Measurements from ENCODE around the gene LYZL1. TPM values are rescaled to one million over a fixed set of nuclear protein-coding genes. Genes with fewer than 3 reads are reported as not detected.
"Not testable (repeated sequence)": the region's sequence is repeated elsewhere in the genome, so short reads cannot be mapped to it uniquely, and the experiment has no call there.

LYZL1 gene
- total and polyA plus RNA-seq, 2 donors (not counting 1 experiment from before 2014, with no cell fraction given), result not detected

GRCh38 chr10:29280488-29280840, 8.4 kb upstream of the LYZL1 start:
- no peak for TF ChIP-seq EZH2 (IDR thresholded peaks at IDR 0.05; ENCODE audit: low read length, missing control alignments)
- TF ChIP-seq, protein P1, sequence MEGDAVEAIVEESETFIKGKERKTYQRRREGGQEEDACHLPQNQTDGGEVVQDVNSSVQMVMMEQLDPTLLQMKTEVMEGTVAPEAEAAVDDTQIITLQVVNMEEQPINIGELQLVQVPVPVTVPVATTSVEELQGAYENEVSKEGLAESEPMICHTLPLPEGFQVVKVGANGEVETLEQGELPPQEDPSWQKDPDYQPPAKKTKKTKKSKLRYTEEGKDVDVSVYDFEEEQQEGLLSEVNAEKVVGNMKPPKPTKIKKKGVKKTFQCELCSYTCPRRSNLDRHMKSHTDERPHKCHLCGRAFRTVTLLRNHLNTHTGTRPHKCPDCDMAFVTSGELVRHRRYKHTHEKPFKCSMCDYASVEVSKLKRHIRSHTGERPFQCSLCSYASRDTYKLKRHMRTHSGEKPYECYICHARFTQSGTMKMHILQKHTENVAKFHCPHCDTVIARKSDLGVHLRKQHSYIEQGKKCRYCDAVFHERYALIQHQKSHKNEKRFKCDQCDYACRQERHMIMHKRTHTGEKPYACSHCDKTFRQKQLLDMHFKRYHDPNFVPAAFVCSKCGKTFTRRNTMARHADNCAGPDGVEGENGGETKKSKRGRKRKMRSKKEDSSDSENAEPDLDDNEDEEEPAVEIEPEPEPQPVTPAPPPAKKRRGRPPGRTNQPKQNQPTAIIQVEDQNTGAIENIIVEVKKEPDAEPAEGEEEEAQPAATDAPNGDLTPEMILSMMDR (conservative IDR thresholded peaks at IDR 0.05 in 1 of 2, IDR thresholded peaks at IDR 0.05 in 1 of 2; ENCODE audit: low read depth in 1 of 2, low read length in 2 of 2), result no peak
- no peaks in the 10 kb centered on the region for H3K4me1 ChIP-seq (ENCODE audit: control insufficient read depth, extremely low read depth, insufficient read depth, low read length)
- no peaks in the 10 kb centered on the region for H3K36me3 ChIP-seq (ENCODE audit: control insufficient read depth, insufficient read depth, low read length)
- H4K20me1 ChIP-seq (ENCODE audit: control insufficient read depth, extremely low read depth, insufficient read depth, low read length), result no peaks in the 10 kb centered on the region
- H3K9me3 ChIP-seq (ENCODE audit: control insufficient read depth, insufficient read depth, low read depth, low read length), result no peaks in the 10 kb centered on the region
- H3K27ac ChIP-seq (ENCODE audit: insufficient read depth, low read length), result no peak overlapping the region
- no peak for DNase-seq (ENCODE audit: low read depth in 2 of 2)
- H3K27me3 ChIP-seq (ENCODE audit: control insufficient read depth, insufficient read depth, low read length), result no peaks in the 10 kb centered on the region
- H3K9ac ChIP-seq (ENCODE audit: insufficient read depth, low read length), result no peak overlapping the region
- no peak overlapping the region for H3K4me2 ChIP-seq (ENCODE audit: extremely low read depth, insufficient read depth, low read length)
- no peak overlapping the region for H3K4me3 ChIP-seq (replicated peaks in 1 of 4; ENCODE audit: control extremely low read depth in 1 of 4, insufficient read depth in 1 of 4, low read depth in 3 of 4, low read length in 4 of 4)
- H3K79me2 ChIP-seq (ENCODE audit: control insufficient read depth, insufficient read depth, low read length), result no peaks in the 10 kb centered on the region
- no peak overlapping the region for H2AFZ ChIP-seq (ENCODE audit: low read length)

- Histone ChIP-seq H4K20me1 (ENCODE audit: control insufficient read depth, extremely low read depth, insufficient read depth, low read length) (no peaks in the 10 kb centered on the region), H3K79me2 (ENCODE audit: control insufficient read depth, insufficient read depth, low read length) (no peaks in the 10 kb centered on the region), H3K27me3 (ENCODE audit: control insufficient read depth, insufficient read depth, low read length) (no peaks in the 10 kb centered on the region), H3K36me3 (ENCODE audit: control insufficient read depth, insufficient read depth, low read length) (no peaks in the 10 kb centered on the region), H3K4me1 (ENCODE audit: control insufficient read depth, extremely low read depth, insufficient read depth, low read length) (no peaks in the 10 kb centered on the region), H3K4me2 (ENCODE audit: extremely low read depth, insufficient read depth, low read length) (no peak overlapping the region), H3K27ac (ENCODE audit: insufficient read depth, low read length) (no peak overlapping the region), H3K9ac (ENCODE audit: insufficient read depth, low read length) (no peak overlapping the region), H2AFZ (ENCODE audit: low read length) (no peak overlapping the region), H3K9me3 (ENCODE audit: control insufficient read depth, insufficient read depth, low read depth, low read length) (no peaks in the 10 kb centered on the region), H3K4me3 (replicated peaks in 1 of 4; ENCODE audit: control extremely low read depth in 1 of 4, insufficient read depth in 1 of 4, low read depth in 3 of 4, low read length in 4 of 4) (no peak overlapping the region)
- TF ChIP-seq, protein P1 (conservative IDR thresholded peaks at IDR 0.05 in 1 of 2, IDR thresholded peaks at IDR 0.05 in 1 of 2; ENCODE audit: low read depth in 1 of 2, low read length in 2 of 2), result no peak
- TF ChIP-seq EZH2 (IDR thresholded peaks at IDR 0.05; ENCODE audit: low read length, missing control alignments), result no peak
- no peak for DNase-seq (ENCODE audit: low read depth in 2 of 2)
Observed at GRCh38 chr10:29285624-29286051, 3.2 kb upstream of the LYZL1 start.

GRCh38 chr10:29287635-29288034, 1.2 kb upstream of the LYZL1 start:
- Histone ChIP-seq H4K20me1 (ENCODE audit: control insufficient read depth, extremely low read depth, insufficient read depth, low read length) (no peaks in the 10 kb centered on the region), H3K27me3 (ENCODE audit: control insufficient read depth, insufficient read depth, low read length) (no peaks in the 10 kb centered on the region), H3K4me2 (ENCODE audit: extremely low read depth, insufficient read depth, low read length) (no peak overlapping the region), H2AFZ (ENCODE audit: low read length) (no peak overlapping the region), H3K36me3 (ENCODE audit: control insufficient read depth, insufficient read depth, low read length) (no peaks in the 10 kb centered on the region), H3K4me3 (replicated peaks in 1 of 4; ENCODE audit: control extremely low read depth in 1 of 4, insufficient read depth in 1 of 4, low read depth in 3 of 4, low read length in 4 of 4) (no peak overlapping the region), H3K79me2 (ENCODE audit: control insufficient read depth, insufficient read depth, low read length) (no peaks in the 10 kb centered on the region), H3K9me3 (ENCODE audit: control insufficient read depth, insufficient read depth, low read depth, low read length) (no peaks in the 10 kb centered on the region), H3K27ac (ENCODE audit: insufficient read depth, low read length) (no peak overlapping the region), H3K9ac (ENCODE audit: insufficient read depth, low read length) (no peak overlapping the region), H3K4me1 (ENCODE audit: control insufficient read depth, extremely low read depth, insufficient read depth, low read length) (no peaks in the 10 kb centered on the region)
- DNase-seq (ENCODE audit: low read depth in 2 of 2), result no peak
- TF ChIP-seq, protein P1 (conservative IDR thresholded peaks at IDR 0.05 in 1 of 2, IDR thresholded peaks at IDR 0.05 in 1 of 2; ENCODE audit: low read depth in 1 of 2, low read length in 2 of 2), result no peak
- no peak for TF ChIP-seq EZH2 (IDR thresholded peaks at IDR 0.05; ENCODE audit: low read length, missing control alignments)

DNA sequence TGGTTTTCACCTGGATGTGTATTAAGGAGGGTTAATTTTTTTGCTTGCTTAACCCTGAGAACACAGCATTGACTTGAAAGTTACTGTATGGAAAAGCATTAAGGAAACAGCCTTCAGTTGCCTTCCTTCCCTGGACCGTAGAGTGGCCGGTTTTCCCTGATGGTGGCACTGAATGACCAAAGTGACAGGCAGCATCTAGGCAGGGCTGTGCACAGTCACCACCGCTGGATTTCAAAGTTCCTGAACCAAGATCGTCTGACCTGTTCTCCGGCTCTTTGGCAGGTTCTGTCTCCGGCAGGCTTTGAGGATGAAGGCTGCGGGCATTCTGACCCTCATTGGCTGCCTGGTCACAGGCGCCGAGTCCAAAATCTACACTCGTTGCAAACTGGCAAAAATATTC, 2.7 kb downstream of the LYZL1 start:
- not testable (repeated sequence) for H3K4me3 ChIP-seq (replicated peaks in 1 of 4; ENCODE audit: control extremely low read depth in 1 of 4, insufficient read depth in 1 of 4, low read depth in 3 of 4, low read length in 4 of 4); H3K27ac ChIP-seq (ENCODE audit: insufficient read depth, low read length); H3K9me3 ChIP-seq (ENCODE audit: control insufficient read depth, insufficient read depth, low read depth, low read length); H3K27me3 ChIP-seq (ENCODE audit: control insufficient read depth, insufficient read depth, low read length); H3K79me2 ChIP-seq (ENCODE audit: control insufficient read depth, insufficient read depth, low read length); H3K4me2 ChIP-seq (ENCODE audit: extremely low read depth, insufficient read depth, low read length); H2AFZ ChIP-seq (ENCODE audit: low read length); H3K4me1 ChIP-seq (ENCODE audit: control insufficient read depth, extremely low read depth, insufficient read depth, low read length); DNase-seq (ENCODE audit: low read depth in 2 of 2); H3K36me3 ChIP-seq (ENCODE audit: control insufficient read depth, insufficient read depth, low read length); H4K20me1 ChIP-seq (ENCODE audit: control insufficient read depth, extremely low read depth, insufficient read depth, low read length); H3K9ac ChIP-seq (ENCODE audit: insufficient read depth, low read length)

DNA sequence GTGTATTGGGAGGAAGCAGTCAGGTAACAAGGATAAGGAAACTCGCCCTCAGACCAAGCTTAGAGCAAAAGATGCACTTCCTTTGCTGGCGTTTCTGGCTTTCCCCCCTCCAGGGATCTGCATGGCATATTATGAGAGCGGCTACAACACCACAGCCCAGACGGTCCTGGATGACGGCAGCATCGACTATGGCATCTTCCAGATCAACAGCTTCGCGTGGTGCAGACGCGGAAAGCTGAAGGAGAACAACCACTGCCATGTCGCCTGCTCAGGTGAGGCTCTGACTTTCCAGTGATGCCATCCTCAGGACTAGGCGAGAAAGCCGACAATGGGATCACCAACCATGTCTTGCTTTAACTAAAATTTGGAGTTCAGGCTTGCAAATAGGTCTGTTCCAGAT, 3.5 kb downstream of the LYZL1 start:
- DNase-seq (ENCODE audit: low read depth in 2 of 2); H3K9ac ChIP-seq (ENCODE audit: insufficient read depth, low read length); H3K27ac ChIP-seq (ENCODE audit: insufficient read depth, low read length); H3K9me3 ChIP-seq (ENCODE audit: control insufficient read depth, insufficient read depth, low read depth, low read length); H3K4me1 ChIP-seq (ENCODE audit: control insufficient read depth, extremely low read depth, insufficient read depth, low read length); H3K27me3 ChIP-seq (ENCODE audit: control insufficient read depth, insufficient read depth, low read length); H3K4me3 ChIP-seq (replicated peaks in 1 of 4; ENCODE audit: control extremely low read depth in 1 of 4, insufficient read depth in 1 of 4, low read depth in 3 of 4, low read length in 4 of 4); H3K4me2 ChIP-seq (ENCODE audit: extremely low read depth, insufficient read depth, low read length); H3K36me3 ChIP-seq (ENCODE audit: control insufficient read depth, insufficient read depth, low read length); H4K20me1 ChIP-seq (ENCODE audit: control insufficient read depth, extremely low read depth, insufficient read depth, low read length); H3K79me2 ChIP-seq (ENCODE audit: control insufficient read depth, insufficient read depth, low read length); H2AFZ ChIP-seq (ENCODE audit: low read length): not testable (repeated sequence)
